NCI-H2227 (cell line): ENCODE results near the gene CTIF.
"Not testable (repeated sequence)": the region's sequence is repeated elsewhere in the genome, so short reads cannot be mapped to it uniquely, and the experiment has no call there.

Source experiments
- DNase-seq: peaks from one replicate; lab custom pipeline; 2025; ENCODE audit not compliant: unreplicated experiment; lab: John Stamatoyannopoulos, UW

CTIF gene

DNA sequence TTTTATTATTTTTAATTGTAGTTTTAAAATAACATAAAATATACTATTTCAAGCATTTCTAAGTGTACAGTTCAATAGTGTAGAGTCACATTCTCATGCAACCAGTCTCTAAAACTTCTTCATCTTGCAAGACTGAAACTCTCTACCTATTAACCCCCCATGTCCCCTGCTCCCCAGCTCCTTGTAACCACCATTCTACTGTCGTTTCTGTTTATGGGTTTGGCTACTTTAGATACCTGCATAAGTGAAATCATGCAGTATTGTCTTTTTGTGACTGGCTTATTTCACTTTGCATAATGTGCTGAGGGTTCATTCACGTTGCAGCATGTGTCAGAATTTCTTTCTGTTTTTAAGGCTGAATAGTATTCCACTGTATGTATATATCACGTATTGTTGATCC lies 272.6 kb downstream of the CTIF start:
- no peak for DNase-seq

DNA sequence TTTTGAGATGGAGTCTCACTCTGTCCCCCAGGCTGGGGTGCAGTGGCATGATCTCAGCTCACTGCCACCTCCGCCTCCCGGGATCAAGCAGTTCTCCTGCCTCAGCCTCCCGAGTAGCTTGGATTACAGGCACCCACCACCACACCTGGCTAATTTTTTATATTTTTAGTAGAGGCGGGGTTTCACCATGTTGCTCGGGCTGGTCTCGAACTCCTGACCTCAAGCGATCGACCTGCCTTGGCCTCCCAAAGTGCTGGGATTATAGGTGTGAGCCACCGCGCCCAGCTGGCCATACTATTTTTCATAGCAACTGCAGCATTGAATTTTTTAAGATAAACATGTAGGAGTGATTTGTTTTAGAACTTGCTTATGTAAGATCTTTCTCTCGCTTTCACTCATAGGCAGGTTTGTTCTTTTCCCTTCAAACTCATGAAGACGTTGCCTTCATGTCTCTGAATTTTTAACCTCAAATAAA lies 273.2 kb downstream of the CTIF start:
- DNase-seq, result not testable (repeated sequence)

DNA sequence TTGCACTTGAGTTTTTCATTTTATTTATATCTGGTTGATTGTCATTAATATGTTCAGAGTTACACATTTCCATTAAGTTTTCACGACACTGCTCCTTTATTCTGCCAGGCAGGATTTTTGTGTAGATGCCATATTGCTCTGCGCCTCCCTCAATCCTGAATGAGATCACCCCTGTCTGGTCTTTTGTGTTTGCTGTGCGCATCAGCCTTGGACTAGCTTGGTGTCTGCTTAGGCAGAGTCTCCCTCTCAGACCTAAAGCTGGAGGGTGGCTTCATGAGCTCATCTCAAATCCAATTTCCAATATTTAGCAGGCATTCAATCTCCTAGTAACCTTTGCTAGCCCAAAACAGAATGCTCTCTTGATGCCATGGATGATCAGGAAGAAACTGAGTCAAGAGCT lies 274.5 kb downstream of the CTIF start:
- DNase-seq, result no peak

DNA sequence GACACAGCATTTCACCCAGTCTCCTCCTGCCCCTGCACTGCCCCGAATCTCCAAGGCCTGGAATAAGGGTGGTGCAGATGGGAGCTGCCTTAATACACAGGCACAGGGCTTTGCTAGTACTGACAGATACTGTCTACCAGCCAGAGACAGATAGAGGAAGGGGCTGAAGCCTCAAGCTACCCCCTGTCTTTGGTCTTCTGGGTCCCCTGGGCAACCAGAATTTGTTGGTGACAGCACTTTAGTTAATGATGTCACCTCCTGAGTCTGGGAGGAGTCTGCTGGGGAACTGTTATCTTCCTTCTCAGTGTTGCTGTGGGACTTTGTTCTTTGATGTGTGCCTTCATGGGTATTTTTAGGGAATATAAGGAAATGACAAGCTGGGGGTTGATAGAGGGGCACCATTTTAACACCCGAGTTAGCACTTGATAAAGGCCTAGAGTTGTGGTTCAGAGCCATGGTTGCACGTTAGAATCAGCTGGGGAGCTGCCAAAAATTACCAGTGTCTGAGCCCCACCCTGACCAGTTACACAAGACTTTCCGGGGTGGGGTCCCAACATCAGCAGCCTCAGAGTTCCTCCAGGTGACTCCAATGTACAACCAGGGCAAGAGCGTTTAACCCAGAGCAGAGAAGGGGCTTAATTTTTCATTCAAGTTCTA lies 275.1 kb downstream of the CTIF start:
- DNase-seq, result no peak

DNA sequence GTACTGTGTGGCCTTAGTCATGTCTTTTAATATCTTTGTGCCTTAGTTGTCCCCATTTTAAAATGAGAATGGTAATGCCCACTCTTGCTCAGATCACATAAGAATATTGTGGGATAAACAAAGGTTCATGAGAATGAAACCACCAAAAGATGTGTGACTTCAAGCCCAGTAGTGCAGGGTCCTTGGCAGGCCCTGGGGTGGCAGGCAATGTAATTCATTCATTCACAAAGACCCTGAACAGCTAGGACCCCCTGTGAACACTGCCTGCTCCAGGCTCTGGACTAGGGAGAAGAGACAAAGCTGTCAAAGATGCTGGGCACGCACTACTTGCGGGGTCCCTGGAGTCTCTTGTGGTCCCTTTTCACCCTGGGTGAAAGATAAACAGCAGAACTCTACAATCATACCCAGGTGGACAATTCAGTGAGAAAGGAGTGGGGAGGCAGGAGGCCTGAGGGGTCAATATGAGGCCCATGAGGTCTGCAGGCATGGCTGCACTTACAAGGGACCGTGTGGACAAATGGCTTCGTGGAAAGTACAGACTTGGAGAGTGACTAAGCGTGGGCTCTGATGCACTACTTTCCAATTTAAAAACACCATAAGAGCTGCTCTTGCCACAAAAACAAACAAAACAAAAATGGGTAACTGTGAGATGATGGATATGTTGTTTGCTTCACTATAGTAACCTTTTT lies 275.8 kb downstream of the CTIF start:
- DNase-seq, result no peak

DNA sequence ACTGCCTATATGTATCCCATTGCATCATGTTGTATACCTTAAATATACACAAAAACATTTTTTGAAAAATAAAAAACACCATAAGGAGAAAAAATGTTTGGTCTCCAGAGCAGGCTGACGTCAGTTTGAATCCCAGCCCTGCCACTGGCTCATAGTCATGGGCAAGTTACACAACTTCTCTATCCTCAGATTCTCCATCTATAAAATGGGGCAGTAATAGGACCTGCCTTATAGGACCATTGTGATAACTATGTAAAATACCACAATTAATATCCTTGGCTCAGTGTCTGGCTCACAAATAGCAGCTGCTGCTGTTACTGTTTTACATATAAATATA lies 276.3 kb downstream of the CTIF start:
- no peak for DNase-seq

DNA sequence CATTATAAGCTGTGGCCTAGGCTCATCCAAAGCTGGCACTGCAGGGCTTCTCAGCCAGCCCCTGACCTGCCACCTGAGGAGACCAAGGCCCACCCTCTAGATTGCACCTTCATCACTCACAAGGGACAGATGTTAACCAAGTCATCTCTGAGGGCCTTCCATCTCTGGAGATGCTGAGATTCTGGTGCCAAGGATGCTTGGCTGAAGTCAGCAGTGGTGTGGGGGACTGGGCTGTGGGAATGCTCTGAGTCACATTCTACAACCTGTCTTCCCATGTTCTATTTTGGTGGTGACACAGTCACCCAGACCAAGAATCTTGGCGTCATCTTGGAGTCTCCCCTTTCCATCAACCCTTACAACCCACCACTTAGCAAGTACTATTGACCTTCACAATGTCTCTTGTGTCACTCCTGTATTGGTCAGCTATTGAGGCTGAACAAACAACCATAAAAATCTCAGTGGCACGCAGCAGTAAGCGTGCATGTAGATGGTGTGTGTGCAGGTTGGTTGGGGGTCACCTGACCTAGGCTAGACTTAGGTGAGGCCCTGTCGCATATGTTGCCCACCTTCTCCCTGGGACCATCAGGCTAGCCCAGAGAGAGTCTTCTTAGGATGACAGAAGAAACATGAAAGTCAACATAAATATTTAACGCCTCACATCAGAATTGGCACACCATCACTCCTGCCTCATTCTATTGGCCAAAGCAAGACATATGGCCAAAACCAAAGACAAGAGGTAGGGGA lies 276.9 kb downstream of the CTIF start:
- no peak for DNase-seq

DNA sequence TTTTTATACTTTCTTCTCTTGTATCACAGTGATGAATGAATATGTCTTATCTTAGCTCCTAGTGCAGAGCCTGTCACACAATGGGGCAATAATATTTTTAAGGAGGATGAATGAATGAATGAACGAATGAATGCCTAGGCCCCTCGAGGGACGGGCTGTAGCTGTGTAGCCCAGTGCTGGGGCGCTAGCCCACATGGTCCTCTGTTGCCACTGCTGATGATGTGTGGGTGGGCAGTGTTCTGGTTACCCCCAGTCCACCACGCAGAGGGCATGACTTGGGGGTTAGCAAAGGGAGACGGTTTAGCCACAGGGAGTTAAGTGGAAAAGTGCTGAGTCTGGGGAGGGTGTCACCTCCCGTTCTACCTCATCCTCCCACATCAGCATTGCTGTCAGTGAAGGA lies 277.7 kb downstream of the CTIF start:
- no peak for DNase-seq

DNA sequence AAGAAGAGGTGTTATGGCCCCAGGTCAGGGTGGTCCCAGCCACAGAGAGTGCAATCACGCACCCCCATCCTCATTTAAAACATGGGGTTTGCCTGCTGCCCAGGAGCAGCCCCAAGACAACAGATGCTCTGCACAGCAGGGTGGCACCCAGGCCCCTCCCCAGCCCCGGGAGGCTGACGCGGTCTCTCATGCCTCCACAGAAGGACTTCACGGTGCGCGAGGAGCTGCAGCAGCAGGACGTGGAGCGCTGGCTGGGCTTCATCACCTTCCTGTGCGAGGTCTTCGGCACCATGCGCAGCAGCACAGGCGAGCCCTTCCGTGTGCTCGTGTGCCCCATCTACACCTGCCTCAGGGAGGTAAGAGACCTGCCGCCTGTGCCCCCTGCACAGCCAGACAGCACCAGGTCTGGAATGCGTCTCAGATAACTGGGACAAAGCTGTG lies 278.2 kb downstream of the CTIF start:
- no peak for DNase-seq

DNA sequence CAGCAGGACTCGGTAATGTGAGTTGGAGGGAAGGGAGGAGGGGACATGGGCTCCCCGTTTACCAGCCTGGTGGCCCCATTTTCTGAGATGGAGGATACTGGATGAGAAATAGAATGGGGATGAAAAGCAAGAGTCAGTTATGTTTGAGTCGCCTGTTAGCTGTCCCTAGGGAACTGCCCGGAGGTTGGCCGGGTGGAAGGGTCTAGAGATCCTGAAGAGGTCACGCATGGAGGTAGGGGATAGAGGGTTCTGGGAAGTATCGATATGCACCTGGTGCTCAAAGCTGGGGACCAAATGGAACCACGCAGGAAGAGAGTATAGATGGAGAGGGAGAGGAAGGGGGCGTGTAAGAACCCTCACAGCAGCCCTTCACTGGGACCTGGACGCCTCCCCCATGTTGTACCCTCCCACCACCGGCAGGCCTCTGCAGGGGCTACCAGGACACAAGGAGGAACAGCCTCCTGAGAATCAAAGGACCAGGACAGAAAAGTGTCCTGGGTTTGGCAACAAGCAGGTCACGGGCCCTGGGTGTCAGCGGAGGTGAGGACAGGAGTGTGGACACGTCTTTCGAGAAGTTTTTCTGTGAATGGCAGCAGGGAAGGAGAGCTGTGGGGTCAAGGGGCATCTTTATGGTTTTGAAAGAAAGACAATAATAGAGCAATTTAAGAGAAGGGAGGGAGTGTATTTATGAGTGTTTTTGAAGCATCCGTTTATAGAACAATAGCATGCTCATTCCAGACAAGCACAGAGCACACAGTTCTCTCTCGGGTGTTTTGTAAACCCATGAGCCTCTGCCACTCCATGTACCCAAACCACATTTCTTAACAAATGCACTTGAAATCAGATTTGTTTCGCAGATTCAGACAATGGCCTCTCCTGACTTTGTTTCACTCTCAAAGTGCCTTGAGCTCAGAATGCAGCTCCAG lies 279.8 kb downstream of the CTIF start:
- DNase-seq, result peak; percentile 34

DNA sequence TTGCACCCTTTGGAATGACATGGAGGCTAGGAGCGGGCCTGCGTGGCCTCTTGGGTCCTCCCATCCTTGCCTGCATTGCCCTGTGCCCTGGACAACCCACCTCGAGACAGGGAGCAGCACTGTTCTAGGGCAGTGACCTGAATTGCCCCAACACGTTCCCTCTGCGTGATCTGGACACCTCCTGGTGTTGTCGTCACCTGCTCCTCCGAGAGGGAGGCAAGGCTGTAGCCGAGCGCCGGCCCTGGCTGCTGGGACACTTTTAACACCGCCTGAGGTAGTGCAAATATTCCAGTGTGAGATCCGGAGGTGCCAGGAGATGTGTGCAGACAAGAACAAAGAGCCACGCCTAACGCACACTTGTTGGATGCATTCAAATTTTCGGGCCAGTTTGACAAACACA lies 280.4 kb downstream of the CTIF start:
- DNase-seq, result no peak

DNA sequence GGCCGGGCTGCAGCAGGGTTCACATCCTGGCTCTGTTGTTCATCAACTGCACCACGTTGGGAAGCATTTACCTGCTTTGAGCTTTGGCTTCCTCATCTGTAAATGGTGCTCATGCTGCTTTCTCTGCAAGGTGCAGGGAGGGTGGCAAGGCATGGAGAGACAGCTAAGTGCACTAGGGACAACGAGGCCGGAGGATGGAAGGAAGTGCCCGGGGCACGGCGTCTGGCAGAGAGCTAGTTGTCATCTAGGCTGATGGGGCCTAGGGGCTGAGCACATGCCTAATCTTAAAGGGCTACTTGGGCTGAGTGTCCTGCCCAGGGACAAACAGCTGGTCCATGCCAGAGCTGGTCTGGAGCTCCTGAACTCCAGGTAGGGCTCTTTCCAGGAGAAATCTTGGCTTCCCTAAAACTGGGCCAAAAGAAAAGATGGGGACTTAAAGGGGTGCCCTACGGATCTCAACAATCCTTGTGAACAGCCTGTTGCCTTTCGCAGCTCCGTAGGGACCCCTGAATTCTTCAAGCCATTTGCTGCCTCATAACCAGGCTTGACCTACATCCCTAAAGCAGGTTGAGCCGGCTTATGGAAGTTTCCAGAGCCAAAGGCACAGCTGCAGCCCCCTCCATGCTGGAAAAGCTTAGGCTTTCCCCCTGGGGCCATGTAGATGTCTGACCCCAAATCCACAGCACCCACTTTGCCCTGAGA lies 281.1 kb downstream of the CTIF start:
- no peak for DNase-seq

DNA sequence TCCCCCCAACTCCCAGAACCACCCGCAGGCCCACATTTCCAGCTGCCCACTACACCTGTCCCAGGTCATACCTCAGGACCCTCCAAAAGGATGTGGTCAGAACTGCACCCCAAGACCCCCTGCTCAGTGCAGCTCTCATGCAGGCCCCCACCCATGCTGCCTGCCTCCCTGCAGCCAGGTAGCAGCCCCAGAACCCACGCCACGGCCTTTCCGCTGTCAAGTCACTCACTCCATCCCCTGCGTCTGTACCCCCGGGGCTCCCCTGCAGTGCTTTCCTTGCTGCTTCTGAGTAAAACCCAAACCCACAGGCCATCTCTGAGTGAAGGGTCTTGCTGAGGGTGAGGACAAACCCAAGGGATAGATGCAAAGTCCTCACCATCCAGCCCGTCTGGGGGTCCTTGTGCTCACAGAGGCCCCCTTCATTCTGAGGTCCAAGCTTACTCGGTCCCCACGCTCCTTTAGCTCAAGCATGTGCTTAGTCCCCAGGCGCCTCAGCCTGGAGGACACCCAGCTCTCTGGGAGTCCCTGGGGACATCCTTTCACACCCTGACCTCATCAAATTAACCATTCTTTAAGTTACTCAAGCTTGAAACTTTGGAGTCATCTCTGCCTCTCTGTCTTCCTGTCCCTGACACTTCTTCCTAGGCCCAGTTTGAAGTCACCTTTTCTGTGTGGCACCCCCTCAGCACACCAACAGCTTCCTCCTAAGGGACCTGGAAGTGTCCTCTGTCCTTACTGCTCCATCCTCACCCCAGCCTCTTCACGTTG lies 281.8 kb downstream of the CTIF start:
- DNase-seq, result no peak

DNA sequence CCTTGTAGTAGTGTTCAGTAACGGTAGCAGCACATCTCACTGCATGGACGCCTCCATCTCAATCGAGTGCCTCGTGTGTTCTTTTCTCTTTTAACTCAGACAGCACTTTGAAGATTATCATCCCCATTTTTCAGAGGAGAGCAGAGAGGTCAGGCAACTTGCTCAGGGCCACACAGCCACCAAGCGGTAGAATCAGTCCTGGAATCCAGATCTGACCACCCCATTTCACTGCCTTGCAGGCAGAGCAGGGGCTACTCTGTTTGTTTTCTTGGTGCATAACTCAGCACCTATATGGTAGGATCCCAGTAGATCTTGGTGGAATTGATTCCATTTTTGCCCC lies 282.4 kb downstream of the CTIF start:
- no peak for DNase-seq

DNA sequence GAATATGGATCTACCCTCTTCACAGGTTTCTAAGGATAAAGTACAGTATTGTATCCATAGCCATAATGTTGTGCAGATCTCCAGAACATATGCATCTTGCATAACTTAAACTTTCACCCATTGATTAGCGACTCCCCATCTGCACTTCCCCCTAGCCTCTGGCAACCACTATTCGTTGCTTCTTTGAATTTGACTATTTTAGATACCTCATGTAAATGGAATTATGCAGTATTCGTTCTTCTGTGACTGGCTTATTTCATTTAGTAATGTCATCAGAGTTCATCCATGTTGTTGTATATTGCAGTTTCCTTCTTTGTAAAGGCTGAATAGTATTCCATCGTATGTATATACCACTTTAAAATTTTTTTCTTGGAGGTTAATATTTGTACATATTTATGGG lies 283.0 kb downstream of the CTIF start:
- DNase-seq, result no peak

DNA sequence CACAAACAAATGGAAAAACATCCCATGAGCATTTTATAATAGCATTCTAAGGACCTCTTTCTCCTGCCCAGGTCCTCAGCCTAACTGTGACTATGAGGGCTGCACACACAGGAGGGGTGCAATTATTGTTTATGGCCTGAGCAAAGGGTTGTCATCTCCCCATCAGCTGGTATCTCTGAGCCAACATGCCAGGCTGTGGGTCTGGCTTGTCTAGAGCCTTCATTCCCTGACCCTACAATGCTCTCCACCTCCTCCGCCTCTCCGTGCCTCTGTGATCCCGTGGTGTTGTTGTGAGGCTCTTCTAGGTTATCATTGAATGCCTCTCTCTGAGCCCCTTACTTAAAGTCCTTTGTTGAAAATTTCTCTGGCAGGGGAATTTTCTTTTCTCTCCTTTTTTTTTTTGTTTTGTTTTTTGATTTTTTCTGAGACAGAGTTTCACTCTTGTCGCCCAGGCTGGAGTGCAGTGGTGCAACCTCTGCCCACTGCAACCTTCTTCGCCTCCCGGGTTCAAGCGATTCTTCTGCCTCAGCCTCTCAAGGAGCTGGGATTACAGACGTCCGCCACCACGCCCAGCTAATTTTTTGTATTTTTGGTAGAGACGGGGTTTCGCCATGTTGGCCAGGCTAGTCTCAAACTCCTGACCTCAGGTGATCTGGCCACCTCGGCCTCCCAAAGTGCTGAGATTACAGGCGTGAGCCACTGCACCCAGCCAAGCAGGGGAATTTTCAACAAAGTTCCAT lies 285.6 kb downstream of the CTIF start:
- DNase-seq, result no peak

DNA sequence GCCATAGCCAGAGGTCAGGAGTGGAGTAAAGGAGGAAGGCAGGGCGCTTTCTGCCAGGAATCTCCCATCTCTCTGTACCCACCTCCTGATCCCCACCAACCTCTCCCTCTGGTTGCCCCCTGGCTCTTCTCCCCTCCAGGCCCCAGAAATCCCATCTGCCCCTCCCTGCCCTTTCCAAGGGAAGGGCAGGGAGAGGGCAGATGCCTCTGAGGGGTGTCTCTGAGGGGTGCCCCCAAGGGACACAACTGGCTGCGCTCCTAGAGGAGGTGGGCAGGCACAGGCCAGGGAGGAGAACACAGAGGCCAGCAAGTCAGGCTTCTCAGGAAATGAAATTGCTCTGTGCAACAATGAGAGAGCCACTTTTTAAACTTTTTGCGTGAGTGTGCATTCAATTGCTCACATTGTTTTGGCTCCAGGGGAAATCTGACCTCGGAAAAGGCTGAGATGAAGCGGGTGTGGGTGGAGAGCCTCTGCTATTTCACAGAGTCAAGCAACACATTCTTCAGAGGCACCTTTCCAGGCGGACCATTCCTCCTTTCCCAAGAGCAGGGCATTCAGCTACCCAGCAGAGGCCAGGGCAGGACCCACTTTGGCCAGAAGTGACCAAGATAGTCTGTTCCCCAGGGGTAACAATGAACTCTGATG lies 286.4 kb downstream of the CTIF start:
- no peak for DNase-seq

DNA sequence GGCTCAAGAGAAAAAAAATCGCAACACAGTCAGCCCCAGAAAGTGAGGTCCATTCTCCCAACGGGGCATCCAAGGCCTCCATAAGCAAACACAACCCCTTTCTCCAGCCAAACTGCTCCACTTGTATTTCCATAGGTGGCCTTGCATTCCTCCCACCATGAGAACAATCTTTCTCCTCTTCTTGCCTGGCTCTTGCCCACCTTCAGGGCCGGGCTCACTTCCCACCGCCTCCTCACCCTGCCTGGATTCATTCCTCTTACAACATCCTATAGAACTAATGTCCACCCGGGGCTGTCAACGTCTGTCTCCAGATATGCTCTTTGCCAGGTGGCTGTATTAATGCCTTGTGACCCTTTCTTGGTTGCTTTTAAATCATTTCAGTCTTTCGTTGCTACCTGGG lies 287.4 kb downstream of the CTIF start:
- no peak for DNase-seq

DNA sequence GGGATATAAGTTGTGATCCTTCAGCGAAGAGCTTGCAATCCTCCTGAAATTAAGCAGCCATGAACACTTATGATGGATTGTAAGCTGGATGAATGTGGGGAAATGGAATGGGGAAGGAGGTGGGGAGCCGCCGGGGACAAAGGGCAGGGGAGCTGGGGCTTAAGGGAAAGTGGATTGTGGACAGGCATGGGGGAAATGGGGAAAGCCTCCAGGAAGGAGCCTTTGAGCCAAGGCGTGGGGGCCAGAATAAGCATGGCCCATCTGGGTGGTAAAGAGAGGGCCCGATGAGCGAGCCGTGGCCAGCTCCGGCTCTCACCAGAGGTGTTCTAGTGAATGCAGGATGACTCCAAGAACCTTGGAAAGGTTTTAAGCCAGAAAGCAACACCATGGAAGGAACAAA lies 288.0 kb downstream of the CTIF start:
- no peak for DNase-seq
